HEK293T (cell line): ENCODE measurements around the gene ABCF3.

Source experiments
- CTCF ChIA-PET: fragments of 350-600 bp; formaldehyde crosslinking; extraction: SDS; loops from one replicate; lab custom pipeline; 2021; ENCODE audit warnings: antibody characterized with exemption, inconsistent platforms; lab: Yijun Ruan, JAX
- POLR2A ChIA-PET: fragments of 350-600 bp; formaldehyde crosslinking; extraction: SDS; loops from one replicate; lab custom pipeline; 2020; ENCODE audit warnings: antibody characterized with exemption, inconsistent platforms; lab: Yijun Ruan, JAX
- DNase-seq: peaks from one replicate; pipeline ENCODE4 v3.0.0; 2012; ENCODE audit warnings: mixed read lengths; ENCODE audit errors: extremely low spot score
- ARNT ChIP-seq: fragments of 450-650 bp; IDR thresholded peaks from 2 replicates; pipeline ENCODE4 v1.6.1; 2017; ENCODE audit warnings: mild to moderate bottlenecking
- BHLHE40 ChIP-seq: fragments of 450-650 bp; IDR thresholded peaks from 2 replicates; pipeline ENCODE4 v1.6.1; 2016; ENCODE audit warnings: mild to moderate bottlenecking, moderate library complexity, borderline replicate concordance
- CTBP1 ChIP-seq: fragments of 450-650 bp; IDR thresholded peaks from 2 replicates; pipeline ENCODE4 v1.6.1; 2016; ENCODE audit warnings: borderline replicate concordance
- ELF4 ChIP-seq: fragments of 450-650 bp; IDR thresholded peaks from 2 replicates; pipeline ENCODE4 v1.6.1; 2017; ENCODE audit warnings: antibody characterized with exemption
- FOXA1 ChIP-seq: fragments of 450-650 bp; IDR thresholded peaks from 2 replicates; pipeline ENCODE4 v1.6.1; 2016; ENCODE audit warnings: mild to moderate bottlenecking
- FOXK2 ChIP-seq: fragments of 450-650 bp; IDR thresholded peaks from 2 replicates; pipeline ENCODE4 v1.6.1; 2016; ENCODE audit warnings: mild to moderate bottlenecking
- FOXM1 ChIP-seq: fragments of 450-650 bp; IDR thresholded peaks from 2 replicates; pipeline ENCODE4 v1.6.1; 2017; ENCODE audit warnings: mild to moderate bottlenecking, borderline replicate concordance
- HDGF ChIP-seq: fragments of 450-650 bp; IDR thresholded peaks from 2 replicates; pipeline ENCODE4 v1.6.1; 2017; ENCODE audit warnings: antibody characterized with exemption, borderline replicate concordance
- L3MBTL2 ChIP-seq: fragments of 450-650 bp; conservative IDR thresholded peaks from 2 replicates; pipeline ENCODE4 v1.6.1; 2016; ENCODE audit warnings: mild to moderate bottlenecking
- LEF1 ChIP-seq: fragments of 450-650 bp; IDR thresholded peaks from 2 replicates; pipeline ENCODE4 v1.6.1; 2017; ENCODE audit warnings: mild to moderate bottlenecking, borderline replicate concordance
- NFRKB ChIP-seq: fragments of 450-650 bp; IDR thresholded peaks from 2 replicates; pipeline ENCODE4 v1.6.1; 2016; ENCODE audit warnings: mild to moderate bottlenecking, moderate library complexity
- SP1 ChIP-seq: fragments of 450-650 bp; IDR thresholded peaks from 2 replicates; pipeline ENCODE4 v1.6.1; 2017
- SUZ12 ChIP-seq: fragments of 450-650 bp; IDR thresholded peaks from 2 replicates; pipeline ENCODE4 v1.6.1; 2016; ENCODE audit warnings: mild to moderate bottlenecking
- TARDBP ChIP-seq: fragments of 450-650 bp; IDR thresholded peaks from 2 replicates; pipeline ENCODE4 v1.6.1; 2016
- ZNF384 ChIP-seq: fragments of 450-650 bp; IDR thresholded peaks from 2 replicates; pipeline ENCODE4 v1.6.1; 2016
- TF ChIP-seq, protein P1 (sequence below): fragments of 450-650 bp; IDR thresholded peaks from 2 replicates; pipeline ENCODE4 v1.6.1; 2016

Gene ABCF3

DNA sequence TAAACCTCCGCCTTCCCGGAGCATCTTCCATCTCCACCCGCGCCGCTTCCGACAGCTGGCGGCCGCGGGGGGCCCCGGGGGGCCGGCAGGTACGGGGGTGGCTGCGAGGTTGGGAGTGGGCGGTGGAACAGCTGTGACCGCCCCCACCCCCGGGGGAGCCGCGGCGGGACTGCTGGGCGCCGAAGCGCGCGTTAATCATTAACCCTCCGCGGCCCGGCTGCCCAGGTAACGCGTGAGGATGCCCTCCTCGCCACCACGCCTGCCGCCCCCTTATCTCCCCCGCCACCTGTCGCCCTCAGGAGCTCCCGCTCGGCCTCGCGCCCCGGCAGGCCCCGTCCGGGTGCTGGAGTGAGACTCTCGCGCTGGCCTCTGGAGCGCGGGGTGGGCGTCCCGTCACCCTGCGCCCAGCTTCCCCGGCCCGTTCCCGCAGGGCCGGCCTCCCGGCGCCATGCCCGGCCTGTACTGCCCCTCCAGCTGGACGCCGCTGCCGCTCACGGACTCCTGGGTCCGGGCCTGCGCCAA is 44.1 kb downstream of the ABCF3 start:
- ChIA-PET POLR2A (no interaction called here), CTCF (interaction anchor here (0.5 kb wide), 1 partner anchor 20 kb away, joined by 4 read pairs; the partner anchor contains the start of gene EEF1AKMT4)
- TF ChIP-seq LEF1 = no peak
- no peak for TF ChIP-seq ARNT
- TF ChIP-seq FOXM1 = no peak
- TF ChIP-seq, protein P1, sequence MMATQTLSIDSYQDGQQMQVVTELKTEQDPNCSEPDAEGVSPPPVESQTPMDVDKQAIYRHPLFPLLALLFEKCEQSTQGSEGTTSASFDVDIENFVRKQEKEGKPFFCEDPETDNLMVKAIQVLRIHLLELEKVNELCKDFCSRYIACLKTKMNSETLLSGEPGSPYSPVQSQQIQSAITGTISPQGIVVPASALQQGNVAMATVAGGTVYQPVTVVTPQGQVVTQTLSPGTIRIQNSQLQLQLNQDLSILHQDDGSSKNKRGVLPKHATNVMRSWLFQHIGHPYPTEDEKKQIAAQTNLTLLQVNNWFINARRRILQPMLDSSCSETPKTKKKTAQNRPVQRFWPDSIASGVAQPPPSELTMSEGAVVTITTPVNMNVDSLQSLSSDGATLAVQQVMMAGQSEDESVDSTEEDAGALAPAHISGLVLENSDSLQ = no peak
- no peak for DNase-seq

DNA sequence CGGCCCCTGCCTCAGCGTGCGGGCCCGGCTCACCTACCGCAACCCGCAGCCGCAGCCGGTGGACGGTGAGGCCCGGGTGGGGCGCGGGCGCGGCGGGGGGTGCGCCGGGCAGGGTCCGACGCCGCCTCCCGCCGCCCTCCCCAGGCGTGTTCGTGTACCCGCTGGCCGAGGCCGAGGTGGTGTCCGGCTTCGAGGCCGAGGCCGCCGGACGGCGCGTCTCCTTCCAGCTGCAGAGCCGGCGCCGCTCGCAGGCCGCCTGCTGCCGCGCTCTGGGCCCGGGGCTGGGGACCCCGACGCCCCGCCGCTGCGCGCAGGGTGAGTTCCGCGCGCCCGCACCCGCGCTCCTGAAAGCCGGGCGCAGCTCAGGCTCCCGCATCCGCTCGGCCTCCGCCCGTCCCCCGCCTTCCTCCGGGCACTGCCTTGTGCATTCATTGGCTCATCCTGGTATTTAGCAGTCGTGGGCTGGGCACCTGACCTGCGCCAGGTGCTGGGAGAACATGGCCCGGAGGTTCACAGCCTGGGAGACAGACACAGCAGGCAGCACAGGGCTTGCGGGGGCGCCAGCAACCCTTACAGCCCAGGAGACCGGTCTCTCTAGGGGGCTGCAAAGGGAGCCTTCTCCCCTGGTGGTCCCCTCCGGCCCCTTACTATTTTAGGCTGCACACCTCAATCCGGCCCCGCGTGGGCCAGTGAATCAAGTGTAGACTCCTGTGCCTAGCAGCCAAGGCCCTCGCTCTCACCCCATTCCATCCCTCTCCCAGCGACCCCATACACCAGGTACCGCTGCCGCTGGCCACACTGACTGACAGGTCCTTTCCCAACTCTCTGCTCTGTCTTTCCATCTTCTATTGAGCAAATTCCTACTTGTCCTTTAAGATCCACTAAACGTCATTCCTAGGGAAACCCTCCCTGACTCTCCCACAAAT is 44.9 kb downstream of the ABCF3 start:
- DNase-seq = no peak

DNA sequence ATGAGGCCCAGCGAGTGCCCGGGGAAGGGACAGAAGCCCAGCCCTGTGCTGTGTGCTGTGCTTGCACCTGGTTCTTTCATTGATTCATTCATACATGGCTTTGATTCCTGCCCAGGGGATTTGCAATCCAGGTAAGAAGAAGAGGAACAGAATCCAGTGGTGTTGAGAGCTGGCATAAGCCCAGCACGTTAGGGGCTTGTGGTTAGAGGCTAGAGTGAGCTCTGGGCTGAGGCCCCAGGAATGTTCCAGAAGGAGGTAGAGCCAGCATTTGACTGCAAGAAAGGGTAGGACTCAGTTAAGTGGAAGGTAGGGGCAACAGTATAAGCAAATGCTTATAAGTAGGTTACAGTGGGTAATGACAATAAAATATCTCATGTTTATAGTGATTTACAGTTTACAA is 45.7 kb downstream of the ABCF3 start:
- CTCF ChIA-PET = interaction anchor here (0.6 kb wide), 1 partner anchor 13 kb away, joined by 3 read pairs; no protein-coding TSS in a partner anchor
- POLR2A ChIA-PET = no interaction called here

More for the DNA sequence above, 44.9 kb downstream of the ABCF3 start:
- no peak for TF ChIP-seq L3MBTL2
- ChIA-PET POLR2A (no interaction called here), CTCF (interaction anchor here (0.5 to 0.6 kb wide), 2 partner anchors 12 to 19 kb away, joined by 3 to 4 read pairs; partner anchors contain the start of gene EEF1AKMT4)

DNA sequence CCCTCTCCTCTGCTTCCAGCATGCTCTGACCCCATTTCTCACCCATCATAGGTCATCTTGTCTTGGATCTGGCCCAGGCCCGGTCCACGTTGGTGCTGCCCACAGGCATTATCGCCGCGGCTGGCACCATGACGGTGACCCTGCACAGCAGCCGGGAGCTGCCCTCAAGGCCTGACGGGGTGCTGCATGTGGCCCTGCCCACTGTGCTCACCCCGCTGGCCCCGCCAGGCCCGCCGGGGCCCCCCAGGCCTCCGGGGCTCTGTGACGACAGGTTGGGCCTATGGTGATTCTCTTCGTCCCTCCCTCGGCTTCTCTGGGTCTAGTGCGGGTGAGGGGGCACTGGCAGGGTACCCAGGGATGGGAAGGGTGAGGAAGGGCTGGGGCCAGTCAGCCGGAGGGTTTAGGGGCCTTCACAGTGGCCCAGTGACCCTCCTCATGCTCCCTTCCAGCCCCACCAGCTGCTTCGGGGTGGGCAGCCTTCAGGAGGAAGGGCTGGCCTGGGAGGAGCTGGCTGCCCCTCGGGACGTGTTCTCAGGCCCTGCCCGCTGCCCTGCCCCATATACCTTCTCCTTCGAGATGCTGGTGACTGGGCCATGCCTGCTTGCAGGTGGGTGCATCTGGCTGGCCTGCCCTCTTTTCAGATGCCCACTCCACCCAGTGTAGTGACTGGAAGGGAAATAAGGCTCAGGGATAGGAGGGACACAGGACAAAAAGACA is 47.3 kb downstream of the ABCF3 start:
- TF ChIP-seq ELF4 = no peak
- TF ChIP-seq L3MBTL2 = no peak
- TF ChIP-seq FOXA1 = no peak
- no peak for TF ChIP-seq SUZ12
- DNase-seq = no peak
- POLR2A ChIA-PET = no interaction called here
- CTCF ChIA-PET = no interaction called here

More for the DNA sequence above, 45.7 kb downstream of the ABCF3 start:
- DNase-seq = no peak
- TF ChIP-seq, protein P1 = no peak
- TF ChIP-seq ZNF384 (no peak), SP1 (no peak), BHLHE40 (no peak), FOXM1 (no peak), FOXA1 (no peak), LEF1 (no peak), ARNT (no peak), NFRKB (no peak), TARDBP (no peak), L3MBTL2 (no peak), CTBP1 (no peak), HDGF (no peak)

DNA sequence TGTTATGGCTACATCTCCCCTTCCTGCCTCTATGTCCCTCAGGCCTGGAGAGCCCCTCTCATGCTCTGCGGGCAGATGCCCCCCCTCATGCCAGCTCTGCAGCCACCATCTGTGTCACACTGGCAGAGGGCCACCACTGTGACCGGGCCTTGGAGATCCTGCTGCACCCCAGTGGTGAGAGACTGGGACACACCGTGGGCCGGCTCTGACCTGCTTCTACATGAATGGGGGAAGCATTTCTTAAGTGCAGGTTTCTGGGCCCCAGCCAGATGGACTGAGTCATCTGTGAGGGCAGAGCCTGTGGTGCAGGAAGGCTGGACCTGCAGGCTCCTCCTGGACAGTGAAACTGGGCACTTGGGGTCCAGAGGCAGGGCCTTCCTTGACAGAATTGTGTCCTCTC is 48.2 kb downstream of the ABCF3 start:
- POLR2A ChIA-PET = no interaction called here
- DNase-seq = no peak
- TF ChIP-seq CTBP1 (no peak), SP1 (no peak), ELF4 (no peak), ZNF384 (no peak), L3MBTL2 (no peak), SUZ12 (no peak), TARDBP (no peak), HDGF (no peak), BHLHE40 (no peak), LEF1 (no peak), FOXK2 (no peak), NFRKB (no peak), ARNT (no peak)
- TF ChIP-seq, protein P1 = no peak
- CTCF ChIA-PET = no interaction called here

DNA sequence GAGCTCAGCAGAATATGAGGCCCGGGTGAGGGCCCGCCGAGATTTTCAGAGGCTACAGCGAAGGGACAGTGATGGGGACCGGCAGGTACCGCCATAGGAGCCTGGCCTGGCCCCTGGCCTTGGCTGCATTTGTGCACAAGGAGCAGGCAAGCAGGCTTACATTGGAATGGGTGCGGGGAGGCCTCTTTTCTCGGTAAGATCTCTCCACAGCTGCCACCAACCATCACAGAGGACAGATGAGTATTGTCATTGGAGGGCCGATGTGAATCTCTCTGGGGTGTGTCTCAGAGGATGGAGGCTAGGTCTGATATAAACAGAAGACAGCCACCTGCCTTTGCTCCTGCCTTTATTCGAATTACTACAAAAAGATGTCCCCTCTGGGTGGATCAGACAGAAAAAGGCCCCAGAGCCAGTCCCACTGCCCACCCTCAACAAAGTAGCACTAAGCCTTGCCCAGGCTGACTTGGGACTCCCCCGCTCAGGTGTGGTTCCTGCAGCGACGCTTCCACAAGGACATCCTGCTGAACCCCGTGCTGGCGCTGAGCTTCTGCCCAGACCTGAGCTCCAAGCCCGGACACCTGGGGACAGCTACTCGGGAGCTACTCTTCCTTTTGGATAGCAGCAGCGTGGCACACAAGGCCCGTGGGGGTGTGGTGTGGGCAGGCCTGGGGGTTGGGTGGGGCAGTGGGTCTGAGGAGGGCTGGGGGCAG is 48.8 kb downstream of the ABCF3 start:
- CTCF ChIA-PET = no interaction called here
- no peak for DNase-seq
- TF ChIP-seq ELF4 (no peak), FOXM1 (no peak)
- POLR2A ChIA-PET = no interaction called here
